Mammary epithelial cell (primary cell): ENCODE results near the gene GSS.

Experiments used
- CTCF ChIP-seq, 2 donors: IDR thresholded peaks in 1 of 2; conservative IDR thresholded peaks in 1 of 2; 2 replicates each; pipeline ENCODE4 v1.5.1; 2011 to 2012; ENCODE audit warnings: inconsistent platforms in 2 of 2, low read length in 2 of 2, mild to moderate bottlenecking in 2 of 2, control low read depth in 1 of 2, low read depth in 1 of 2; ENCODE audit not compliant: insufficient read depth in 1 of 2; ENCODE audit errors: extremely low read depth in 1 of 2
- EZH2 ChIP-seq: IDR thresholded peaks from 2 replicates; pipeline ENCODE4 v1.6.1; 2012; ENCODE audit warnings: low read length, inconsistent platforms, borderline replicate concordance

- no peak for TF ChIP-seq CTCF (conservative IDR thresholded peaks at IDR 0.05 in 1 of 2, IDR thresholded peaks at IDR 0.05 in 1 of 2; ENCODE audit: extremely low read depth in 1 of 2, insufficient read depth in 1 of 2, low read depth in 1 of 2, low read length in 2 of 2)
- no peak for TF ChIP-seq EZH2
Measured at GRCh38 chr20:34888468-34888867, 67.1 kb downstream of the GSS start.
